Mesendoderm (in vitro differentiated cells): ENCODE data around the gene PIGL.

Experiments
- DNase-seq: peaks from one replicate; pipeline ENCODE4 v3.0.0; 2013
- H2AK5ac ChIP-seq: 2 replicates; pipeline ENCODE4 v1.6.1; 2013; ENCODE audit warnings: low read length, inconsistent platforms
- H2BK120ac ChIP-seq: 2 replicates; pipeline ENCODE4 v1.6.1; 2013; ENCODE audit warnings: low read depth, mild to moderate bottlenecking, low read length, moderate library complexity, mixed read lengths
- H2BK15ac ChIP-seq: replicated peaks from 2 replicates; pipeline ENCODE4 v1.6.1; 2013; ENCODE audit warnings: low read depth, mild to moderate bottlenecking, moderate library complexity
- H2BK5ac ChIP-seq: 2 replicates; pipeline ENCODE4 v1.6.1; 2013; ENCODE audit warnings: low read length, inconsistent platforms
- H3K18ac ChIP-seq: 2 replicates; pipeline ENCODE4 v1.6.1; 2013; ENCODE audit warnings: mild to moderate bottlenecking, low read length, mixed read lengths
- H3K23ac ChIP-seq: one replicate; pipeline ENCODE4 v1.6.1; 2013; ENCODE audit warnings: low read length
- H3K27ac ChIP-seq: 2 replicates; pipeline ENCODE4 v1.5.1; 2013; ENCODE audit warnings: low read depth, mild to moderate bottlenecking, inconsistent platforms, low read length, moderate library complexity
- H3K27me3 ChIP-seq: 2 replicates; pipeline ENCODE4 v1.6.1; 2013; ENCODE audit warnings: low read length, control low read depth, mild to moderate bottlenecking, inconsistent platforms; ENCODE audit not compliant: insufficient read depth, poor library complexity
- H3K36me3 ChIP-seq: 2 replicates; pipeline ENCODE4 v1.6.1; 2013; ENCODE audit warnings: low read length, inconsistent platforms; ENCODE audit not compliant: control insufficient read depth, insufficient read depth
- H3K4ac ChIP-seq: one replicate; pipeline ENCODE4 v1.6.1; 2013; ENCODE audit warnings: low read depth, mild to moderate bottlenecking, low read length, moderate library complexity
- H3K4me1 ChIP-seq: 2 replicates; pipeline ENCODE4 v1.6.1; 2013; ENCODE audit warnings: low read depth, low read length, inconsistent platforms; ENCODE audit not compliant: control insufficient read depth
- H3K4me2 ChIP-seq: 2 replicates; pipeline ENCODE4 v1.6.1; 2013; ENCODE audit warnings: low read length
- H3K4me3 ChIP-seq: 2 replicates; pipeline ENCODE4 v1.5.1; 2013; ENCODE audit warnings: mild to moderate bottlenecking, low read length
- H3K56ac ChIP-seq: one replicate; pipeline ENCODE4 v1.6.1; 2013; ENCODE audit warnings: low read length
- H3K79me1 ChIP-seq: 2 replicates; pipeline ENCODE4 v1.6.1; 2013; ENCODE audit warnings: low read length, inconsistent platforms
- H3K79me2 ChIP-seq: 2 replicates; pipeline ENCODE4 v1.6.1; 2013; ENCODE audit warnings: mild to moderate bottlenecking, low read length; ENCODE audit not compliant: control insufficient read depth, insufficient read depth
- H3K9ac ChIP-seq: 2 replicates; pipeline ENCODE4 v1.6.1; 2013; ENCODE audit warnings: low read length, inconsistent platforms
- H4K5ac ChIP-seq: one replicate; pipeline ENCODE4 v1.6.1; 2013; ENCODE audit warnings: low read length
- H4K8ac ChIP-seq: one replicate; pipeline ENCODE4 v1.6.1; 2013; ENCODE audit warnings: low read depth, mild to moderate bottlenecking, control low read depth, low read length, moderate library complexity
- WGBS: extraction: QIAGEN DNeasy Blood & Tissue Kit; methylation state at CpG from one replicate; pipeline ENCODE4 v1.1.7; 2013; ENCODE audit warnings: low lambda C conversion rate, missing lambda C conversion rate; ENCODE audit not compliant: insufficient coverage; ENCODE audit errors: extremely low coverage; 5-methylcytosine and 5-hydroxymethylcytosine counted together

PIGL gene

DNA sequence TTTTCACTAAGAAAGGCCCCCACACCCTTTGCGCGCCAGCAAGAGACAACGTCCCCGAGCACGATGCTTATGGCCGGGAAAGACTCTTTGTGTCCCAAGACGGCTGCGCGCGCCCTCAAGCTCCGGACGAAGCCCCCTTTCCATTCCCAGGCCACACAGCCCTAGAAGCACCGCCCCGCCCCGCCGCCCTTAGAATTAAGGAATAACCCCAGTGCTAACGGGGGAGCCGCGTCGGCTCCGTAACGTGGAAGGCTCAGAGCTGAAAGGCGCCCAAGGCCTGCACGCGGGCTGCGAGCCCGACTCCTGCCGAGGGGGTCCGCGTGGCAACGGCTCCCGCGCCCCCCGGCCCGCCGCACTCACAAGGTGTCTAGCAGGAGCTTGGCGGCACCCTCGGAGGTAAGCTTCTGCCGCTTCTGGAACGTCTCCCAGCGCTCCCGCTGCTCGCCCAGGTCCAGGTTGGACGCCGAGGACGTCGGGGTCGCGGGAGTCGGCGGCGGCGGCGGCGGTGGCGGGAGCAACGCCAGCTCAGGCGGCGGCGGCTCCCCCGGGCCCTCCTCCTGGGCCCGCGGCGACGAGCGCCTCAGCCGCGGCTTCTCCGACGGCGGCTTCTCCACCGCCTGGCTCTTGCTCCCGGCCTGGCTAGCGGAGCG is 135.8 kb downstream of the PIGL start:
- H3K4me3 ChIP-seq: peak overlapping the region; percentile 85

DNA sequence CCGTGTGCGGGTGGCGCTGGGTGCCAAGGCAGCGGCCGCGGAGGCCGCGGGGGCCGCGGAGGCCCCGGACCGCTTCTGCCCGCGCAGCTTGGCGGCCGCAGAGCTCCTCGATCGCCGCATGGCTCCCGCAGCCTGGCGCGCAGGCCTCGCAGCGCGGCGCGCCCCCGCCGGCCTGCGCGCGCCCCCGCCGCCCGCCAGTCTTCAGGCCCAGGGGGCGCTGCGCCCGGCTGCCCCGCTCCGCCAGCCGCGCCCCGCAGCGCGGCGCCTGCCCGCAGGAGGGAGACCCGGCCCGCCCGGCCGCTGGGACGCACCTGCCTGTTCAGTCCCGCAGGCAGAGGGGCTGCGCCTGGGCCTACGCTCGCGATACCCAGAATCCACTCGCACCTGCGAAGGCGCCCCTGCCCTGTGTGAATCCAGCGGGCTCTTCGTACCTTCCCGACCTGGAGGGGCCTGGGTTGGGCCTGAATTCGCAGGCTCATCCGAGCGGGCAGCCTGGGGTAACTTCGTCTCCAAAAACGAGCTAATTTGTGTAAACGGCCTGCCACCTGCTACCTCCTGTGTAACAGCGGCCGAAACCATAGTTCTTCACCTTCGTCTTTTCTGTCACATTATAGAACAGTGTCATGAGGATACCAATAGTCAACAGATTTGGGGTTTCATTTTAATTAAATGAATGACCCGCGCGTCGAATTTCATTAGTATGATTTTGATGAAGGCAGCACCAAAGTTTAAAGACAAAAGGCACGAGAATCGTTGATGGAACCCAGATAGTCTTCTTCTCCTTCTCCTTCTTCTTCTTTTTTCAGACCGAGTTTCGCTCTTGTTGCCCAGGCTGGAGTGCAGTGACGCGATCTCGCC is 136.5 kb downstream of the PIGL start, which contains the start of gene CENPV:
TSS of gene CENPV (minus strand) at position 153 of the 858 bp plus-strand sequence. CDS start at position 120, 33 bp downstream.
- H3K27me3 ChIP-seq: no peaks in the 10 kb centered on the region
- peaks cover 2% of the 10 kb centered on the region for H3K4me1 ChIP-seq
- DNase-seq: peak; percentile 89
- H2BK15ac ChIP-seq: no peak within 1 kb of the TSS
- peak within 1 kb of the TSS; percentile 90 for H3K4ac ChIP-seq
- H4K5ac ChIP-seq: peak within 1 kb of the TSS; percentile 47
- peak within 1 kb of the TSS; percentile 74 for H3K4me2 ChIP-seq
- H3K9ac ChIP-seq: peak within 1 kb of the TSS; percentile 89
- peak within 1 kb of the TSS; percentile 85 for H3K4me3 ChIP-seq
- WGBS: no CpG with 5 or more reads among the region's 83 CpGs
- peak within 1 kb of the TSS; percentile 13 for H2BK120ac ChIP-seq
- peak within 1 kb of the TSS; percentile 30 for H4K8ac ChIP-seq
- H3K23ac ChIP-seq: peak within 1 kb of the TSS; percentile 66
- H3K79me1 ChIP-seq: peaks cover 2% of the 10 kb centered on the region
- H2AK5ac ChIP-seq: no peak within 1 kb of the TSS
- peak within 1 kb of the TSS; percentile 75 for H3K27ac ChIP-seq
- H3K18ac ChIP-seq: peak within 1 kb of the TSS; percentile 94
- peaks cover 10% of the 10 kb centered on the region for H3K79me2 ChIP-seq
- H3K56ac ChIP-seq: peak within 1 kb of the TSS; percentile 94
- peak within 1 kb of the TSS; percentile 55 for H2BK5ac ChIP-seq
- peaks cover 6% of the 10 kb centered on the region for H3K36me3 ChIP-seq

More for the DNA sequence above, 135.8 kb downstream of the PIGL start:
- Histone ChIP-seq H2BK5ac (peak overlapping the region; percentile 55), H3K79me1 (peaks cover 2% of the 10 kb centered on the region), H3K56ac (peak overlapping the region; percentile 94), H3K4me1 (peaks cover 2% of the 10 kb centered on the region), H3K27ac (peak overlapping the region; percentile 75), H3K36me3 (peaks cover 8% of the 10 kb centered on the region), H4K8ac (peak overlapping the region; percentile 30), H3K4me2 (peak overlapping the region; percentile 74), H3K4ac (peak overlapping the region; percentile 90), H3K27me3 (no peaks in the 10 kb centered on the region), H2BK120ac (peak overlapping the region; percentile 13), H2AK5ac (no peak overlapping the region), H2BK15ac (no peak overlapping the region), H3K23ac (peak overlapping the region; percentile 66), H3K79me2 (peaks cover 10% of the 10 kb centered on the region), H3K9ac (peak overlapping the region; percentile 89), H4K5ac (no peak overlapping the region), H3K18ac (peak overlapping the region; percentile 94)
- peak; percentile 77 for DNase-seq
- WGBS: no CpG with 5 or more reads among the region's 75 CpGs

DNA sequence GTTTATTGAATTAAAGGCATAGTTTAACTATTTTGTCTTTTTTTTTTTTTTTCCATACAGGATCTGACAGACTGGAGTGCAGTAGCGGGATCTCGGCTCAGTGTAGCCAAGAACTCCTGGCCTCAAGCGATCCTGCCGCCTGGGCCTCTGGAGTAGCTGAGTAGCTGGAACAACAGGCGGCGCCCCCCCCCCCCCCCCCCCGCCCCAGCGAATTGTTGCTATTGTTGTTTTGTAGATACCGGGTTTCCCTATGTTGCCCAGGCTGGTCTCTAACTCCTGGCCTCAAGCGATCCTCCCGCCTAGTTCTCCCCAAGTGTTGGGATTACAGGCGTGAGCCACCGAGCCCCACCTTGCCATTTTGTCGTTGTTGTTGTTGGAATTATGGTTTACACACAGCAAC is 137.6 kb downstream of the PIGL start:
- Histone ChIP-seq H3K79me1 (peaks cover under 1% of the 10 kb centered on the region), H3K36me3 (peaks cover under 1% of the 10 kb centered on the region), H3K27me3 (no peaks in the 10 kb centered on the region), H3K18ac (no peak overlapping the region), H3K4ac (no peak overlapping the region), H2AK5ac (no peak overlapping the region), H3K27ac (no peak overlapping the region), H2BK15ac (no peak overlapping the region), H2BK120ac (no peak overlapping the region), H3K56ac (peak overlapping the region; percentile 42), H3K79me2 (peaks cover 8% of the 10 kb centered on the region), H2BK5ac (no peak overlapping the region), H3K4me2 (no peak overlapping the region), H3K23ac (no peak overlapping the region), H4K5ac (no peak overlapping the region), H3K4me1 (peaks cover 2% of the 10 kb centered on the region), H4K8ac (no peak overlapping the region), H3K9ac (no peak overlapping the region), H3K4me3 (no peak overlapping the region)
- no CpG with 5 or more reads among the region's 14 CpGs for WGBS
- DNase-seq: no peak

DNA sequence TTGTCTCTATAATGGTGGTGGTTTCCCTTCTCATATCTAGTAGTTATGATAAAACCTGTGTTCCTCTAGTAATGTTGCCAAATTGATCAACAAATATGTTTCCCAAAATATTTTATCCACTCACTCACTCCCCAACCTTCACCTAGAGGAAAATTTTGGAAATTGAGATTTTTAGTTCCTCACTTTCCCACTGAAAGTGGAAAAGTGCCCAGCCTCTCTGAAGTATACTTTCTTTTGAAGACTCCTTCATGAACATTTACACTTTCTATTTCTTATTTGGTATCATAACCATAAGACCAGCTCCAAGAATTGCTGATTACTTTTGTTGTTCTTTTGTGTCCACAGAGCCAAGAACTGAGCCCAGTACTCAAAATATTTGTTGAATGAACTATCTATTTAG is 141.4 kb downstream of the PIGL start:
- Histone ChIP-seq H2BK15ac (no peak overlapping the region), H3K9ac (no peak overlapping the region), H3K4me2 (no peak overlapping the region), H2BK5ac (no peak overlapping the region), H4K5ac (no peak overlapping the region), H2AK5ac (no peak overlapping the region), H2BK120ac (no peak overlapping the region), H3K27ac (no peak overlapping the region), H3K27me3 (no peaks in the 10 kb centered on the region), H3K4ac (no peak overlapping the region), H3K23ac (no peak overlapping the region), H4K8ac (no peak overlapping the region), H3K4me1 (peaks cover 2% of the 10 kb centered on the region), H3K56ac (no peak overlapping the region), H3K79me2 (no peaks in the 10 kb centered on the region), H3K36me3 (no peaks in the 10 kb centered on the region), H3K79me1 (no peaks in the 10 kb centered on the region), H3K18ac (no peak overlapping the region), H3K4me3 (no peak overlapping the region)
- no peak for DNase-seq

DNA sequence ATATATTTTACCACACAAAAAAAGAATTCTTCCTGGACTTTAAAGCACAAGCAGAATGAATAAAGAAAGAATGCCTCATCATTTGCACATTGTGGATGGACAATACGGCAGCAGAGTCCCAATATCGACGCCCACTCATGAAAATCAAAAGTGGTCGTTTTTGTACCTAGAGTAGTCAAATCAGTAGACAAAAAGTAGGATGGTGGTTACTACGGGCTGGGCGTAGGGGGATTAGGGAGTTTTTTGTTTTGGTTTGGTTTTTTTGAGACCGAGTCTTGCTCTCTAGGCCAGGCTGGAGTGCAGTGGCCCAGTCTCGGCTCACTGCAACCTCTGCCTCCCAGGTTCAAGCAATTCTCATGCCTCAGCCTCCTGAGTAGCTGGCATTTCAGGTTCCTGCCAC is 144.9 kb downstream of the PIGL start:
- Histone ChIP-seq H2BK15ac (no peak overlapping the region), H4K5ac (no peak overlapping the region), H3K4me2 (no peak overlapping the region), H3K79me2 (no peaks in the 10 kb centered on the region), H3K79me1 (no peaks in the 10 kb centered on the region), H3K4me3 (no peak overlapping the region), H3K27ac (no peak overlapping the region), H2AK5ac (no peak overlapping the region), H3K27me3 (no peaks in the 10 kb centered on the region), H3K23ac (no peak overlapping the region), H2BK5ac (no peak overlapping the region), H2BK120ac (no peak overlapping the region), H3K36me3 (no peaks in the 10 kb centered on the region), H3K4me1 (no peaks in the 10 kb centered on the region), H4K8ac (no peak overlapping the region), H3K9ac (no peak overlapping the region), H3K4ac (no peak overlapping the region), H3K18ac (no peak overlapping the region), H3K56ac (no peak overlapping the region)
- no peak for DNase-seq
- no CpG with 5 or more reads among the region's 8 CpGs for WGBS
